ENCODE measurements around the gene CCDC57. TPM values are rescaled to one million over a fixed set of nuclear protein-coding genes. Genes with fewer than 3 reads are reported as not detected.

Gene CCDC57
- total RNA-seq, 1 donor from 2014 or later, result 15.0 TPM

DNA sequence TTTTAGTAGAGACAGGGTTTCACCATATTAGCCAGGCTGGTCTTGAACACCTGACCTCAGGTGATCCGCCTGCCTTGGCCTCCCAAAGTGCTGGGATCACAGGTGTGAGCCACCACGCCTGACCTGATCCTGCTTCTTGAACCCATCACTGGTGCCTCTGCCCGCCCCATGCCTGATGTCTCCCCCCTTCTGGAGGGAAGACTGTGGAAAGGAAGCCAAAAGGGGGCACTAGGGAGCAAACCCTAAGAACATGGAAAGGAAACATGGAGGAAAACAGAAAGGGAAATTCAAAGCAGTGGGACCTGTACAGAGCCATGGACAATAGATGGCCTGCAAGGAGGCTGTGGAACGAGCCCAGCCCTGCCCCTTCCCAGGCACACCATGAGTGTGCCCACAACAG lies 83.5 kb downstream of the CCDC57 start:
- H3F3A ChIP-seq (ENCODE audit: low read depth), result peaks cover 2% of the 10 kb centered on the region
- H3K79me2 ChIP-seq (ENCODE audit: low read depth), result no peaks in the 10 kb centered on the region
- H3K4me2 ChIP-seq, result no peak overlapping the region
- no peaks in the 10 kb centered on the region for H3K9me3 Mint-ChIP-seq
- H2AFZ ChIP-seq (replicated peaks), result no peak overlapping the region
- no peak overlapping the region for H3K9ac ChIP-seq
- H3K27ac ChIP-seq, result no peak overlapping the region
- no peak overlapping the region for H3K4me3 ChIP-seq
- TF ChIP-seq EZH2 (IDR thresholded peaks at IDR 0.05) (no peak), EZH2phosphoT487 (IDR thresholded peaks at IDR 0.05) (no peak)
- TF ChIP-seq, protein P1, sequence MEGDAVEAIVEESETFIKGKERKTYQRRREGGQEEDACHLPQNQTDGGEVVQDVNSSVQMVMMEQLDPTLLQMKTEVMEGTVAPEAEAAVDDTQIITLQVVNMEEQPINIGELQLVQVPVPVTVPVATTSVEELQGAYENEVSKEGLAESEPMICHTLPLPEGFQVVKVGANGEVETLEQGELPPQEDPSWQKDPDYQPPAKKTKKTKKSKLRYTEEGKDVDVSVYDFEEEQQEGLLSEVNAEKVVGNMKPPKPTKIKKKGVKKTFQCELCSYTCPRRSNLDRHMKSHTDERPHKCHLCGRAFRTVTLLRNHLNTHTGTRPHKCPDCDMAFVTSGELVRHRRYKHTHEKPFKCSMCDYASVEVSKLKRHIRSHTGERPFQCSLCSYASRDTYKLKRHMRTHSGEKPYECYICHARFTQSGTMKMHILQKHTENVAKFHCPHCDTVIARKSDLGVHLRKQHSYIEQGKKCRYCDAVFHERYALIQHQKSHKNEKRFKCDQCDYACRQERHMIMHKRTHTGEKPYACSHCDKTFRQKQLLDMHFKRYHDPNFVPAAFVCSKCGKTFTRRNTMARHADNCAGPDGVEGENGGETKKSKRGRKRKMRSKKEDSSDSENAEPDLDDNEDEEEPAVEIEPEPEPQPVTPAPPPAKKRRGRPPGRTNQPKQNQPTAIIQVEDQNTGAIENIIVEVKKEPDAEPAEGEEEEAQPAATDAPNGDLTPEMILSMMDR (IDR thresholded peaks at IDR 0.05), result peak; percentile 20
- H3K27me3 ChIP-seq, result no peaks in the 10 kb centered on the region
- no peaks in the 10 kb centered on the region for H3K9me3 ChIP-seq (ENCODE audit: low read depth)
- no peak overlapping the region for H3K4me3 Mint-ChIP-seq
- H3K36me3 Mint-ChIP-seq, result peaks cover 12% of the 10 kb centered on the region
- no peaks in the 10 kb centered on the region for H3K4me1 ChIP-seq
- H4K20me1 ChIP-seq (ENCODE audit: low read depth), result no peaks in the 10 kb centered on the region
- DNase-seq (ENCODE audit: low spot score), result no peak
- H3K36me3 ChIP-seq, result no peaks in the 10 kb centered on the region
- H3K27me3 Mint-ChIP-seq (ENCODE audit: insufficient read depth, low read depth), result no peaks in the 10 kb centered on the region
- peaks cover 2% of the 10 kb centered on the region for H3K4me1 Mint-ChIP-seq
- H3K27ac Mint-ChIP-seq, result no peak overlapping the region

GRCh38 chr17:82128287-82128686 lies 84.4 kb downstream of the CCDC57 start:
- Mint-ChIP-seq H3K4me3 (no peak overlapping the region), H3K9me3 (no peaks in the 10 kb centered on the region), H3K27ac (no peak overlapping the region), H3K36me3 (peaks cover 14% of the 10 kb centered on the region), H3K4me1 (no peaks in the 10 kb centered on the region), H3K27me3 (ENCODE audit: insufficient read depth, low read depth) (no peaks in the 10 kb centered on the region)
- Histone ChIP-seq H3K27me3 (no peaks in the 10 kb centered on the region), H3K4me1 (no peaks in the 10 kb centered on the region), H3K9me3 (ENCODE audit: low read depth) (no peaks in the 10 kb centered on the region), H3K4me3 (no peak overlapping the region), H2AFZ (replicated peaks) (no peak overlapping the region), H3K79me2 (ENCODE audit: low read depth) (no peaks in the 10 kb centered on the region), H3K4me2 (no peak overlapping the region), H4K20me1 (ENCODE audit: low read depth) (no peaks in the 10 kb centered on the region), H3K27ac (no peak overlapping the region), H3K9ac (no peak overlapping the region), H3K36me3 (no peaks in the 10 kb centered on the region), H3F3A (ENCODE audit: low read depth) (no peaks in the 10 kb centered on the region)
- TF ChIP-seq, protein P1 (IDR thresholded peaks at IDR 0.05), result no peak
- TF ChIP-seq EZH2phosphoT487 (IDR thresholded peaks at IDR 0.05), result no peak
- no peak for TF ChIP-seq EZH2 (IDR thresholded peaks at IDR 0.05)
- DNase-seq (ENCODE audit: low spot score), result no peak

GRCh38 chr17:82127704-82128103 lies 84.9 kb downstream of the CCDC57 start:
- no peaks in the 10 kb centered on the region for H3F3A ChIP-seq (ENCODE audit: low read depth)

More at GRCh38 chr17:82127704-82128103, 84.9 kb downstream of the CCDC57 start:
- H3K27me3 Mint-ChIP-seq (ENCODE audit: insufficient read depth, low read depth), result no peaks in the 10 kb centered on the region
- peak overlapping the region; percentile 50 for H3K27ac Mint-ChIP-seq
- Histone ChIP-seq H3K27ac (no peak overlapping the region), H3K27me3 (no peaks in the 10 kb centered on the region), H4K20me1 (ENCODE audit: low read depth) (no peaks in the 10 kb centered on the region), H3K9ac (no peak overlapping the region), H2AFZ (replicated peaks) (no peak overlapping the region), H3K79me2 (ENCODE audit: low read depth) (no peaks in the 10 kb centered on the region), H3K36me3 (no peaks in the 10 kb centered on the region), H3K4me3 (no peak overlapping the region), H3K4me2 (no peak overlapping the region), H3K4me1 (no peaks in the 10 kb centered on the region), H3K9me3 (ENCODE audit: low read depth) (no peaks in the 10 kb centered on the region)
- H3K4me3 Mint-ChIP-seq, result no peak overlapping the region
- peaks cover 17% of the 10 kb centered on the region for H3K36me3 Mint-ChIP-seq
- DNase-seq (ENCODE audit: low spot score), result no peak
- no peak for TF ChIP-seq EZH2 (IDR thresholded peaks at IDR 0.05)
- TF ChIP-seq EZH2phosphoT487 (IDR thresholded peaks at IDR 0.05), result no peak
- TF ChIP-seq, protein P1 (IDR thresholded peaks at IDR 0.05), result no peak
- no peaks in the 10 kb centered on the region for H3K9me3 Mint-ChIP-seq
- peaks cover under 1% of the 10 kb centered on the region for H3K4me1 Mint-ChIP-seq
